ENCODE results near the gene GSTM3. TPM values are rescaled to one million over a fixed set of nuclear protein-coding genes. Genes with fewer than 3 reads are reported as not detected.
A peak's percentile ranks its signal among the peaks of the same experiment; 100 is the strongest.

The GSTM3 gene
- total and polyA plus RNA-seq, 2 experiments from 2014 or later: 3.1 to 4.1 TPM

GRCh38 chr1:109762039-109762585 is 21.3 kb upstream of the GSTM3 start (continued):
- TF ChIP-seq ZNF114 (CRISPR knock-in tag; IDR thresholded peaks at IDR 0.05) (no peak), POLR2AphosphoS5 (IDR thresholded peaks at IDR 0.05; ENCODE audit: low read depth) (no peak), CTCF (conservative IDR thresholded peaks at IDR 0.05; ENCODE audit: low read depth in 2 of 2) (no peak), CREB1 (CRISPR knock-in tag; IDR thresholded peaks at IDR 0.05; ENCODE audit: low read depth) (no peak), EZH2 (IDR thresholded peaks at IDR 0.05; ENCODE audit: low read depth, unreplicated experiment) (no peak), ETS1 (IDR thresholded peaks at IDR 0.05) (no peak), JUNB (IDR thresholded peaks at IDR 0.05; ENCODE audit: unreplicated experiment) (no peak)

- DNase-seq (ENCODE audit: low spot score) (no peak), ATAC-seq (no peak)
- H3K9me3 Mint-ChIP-seq: no peaks in the 10 kb centered on the region; the same call in 2 of the 3 replicates
- Histone ChIP-seq H3K9me2 (ENCODE audit: insufficient read depth) (no peaks in the 10 kb centered on the region), H3K79me2 (replicated peaks; ENCODE audit: insufficient read depth) (no peaks in the 10 kb centered on the region), H3K27ac (ENCODE audit: low read depth) (no peak overlapping the region), H2AFZ (no peak overlapping the region), H3K4me3 (no peak overlapping the region), H3K36me3 (ENCODE audit: insufficient read depth) (no peaks in the 10 kb centered on the region), H3K27me3 (ENCODE audit: insufficient read depth) (no peaks in the 10 kb centered on the region), H4K20me1 (replicated peaks; ENCODE audit: insufficient read depth) (no peaks in the 10 kb centered on the region), H3K4me1 (ENCODE audit: insufficient read depth) (no peaks in the 10 kb centered on the region), H3F3A (replicated peaks; ENCODE audit: low read depth) (no peaks in the 10 kb centered on the region), H3K4me2 (no peak overlapping the region)
- peaks cover 5% of the 10 kb centered on the region for H3K4me1 Mint-ChIP-seq
- no peak overlapping the region for H3K4me3 Mint-ChIP-seq
- H3K36me3 Mint-ChIP-seq (ENCODE audit: low read depth): no peaks in the 10 kb centered on the region; the same call in 2 of the 3 replicates
- TF ChIP-seq JUNB (IDR thresholded peaks at IDR 0.05; ENCODE audit: unreplicated experiment): no peak
- TF ChIP-seq STAT1 (IDR thresholded peaks at IDR 0.05; ENCODE audit: unreplicated experiment): no peak
- TF ChIP-seq ZNF114 (CRISPR knock-in tag; IDR thresholded peaks at IDR 0.05): no peak
- H3K27ac Mint-ChIP-seq: no peak overlapping the region
- peaks cover 13% of the 10 kb centered on the region for H3K27me3 Mint-ChIP-seq (ENCODE audit: insufficient read depth, low read depth, poor library complexity)
These were observed 20.6 kb upstream of the GSTM3 start for GRCh38 chr1:109761227-109762038.

GRCh38 chr1:109760581-109761226 is 19.9 kb upstream of the GSTM3 start:
- ATAC-seq: no peak
- peaks cover 13% of the 10 kb centered on the region for H3K27me3 Mint-ChIP-seq (ENCODE audit: insufficient read depth, low read depth, poor library complexity)
- no peaks in the 10 kb centered on the region for H4K20me1 ChIP-seq (replicated peaks; ENCODE audit: insufficient read depth)
- H3K9me2 ChIP-seq (ENCODE audit: insufficient read depth): no peaks in the 10 kb centered on the region
- H3K79me2 ChIP-seq (replicated peaks; ENCODE audit: insufficient read depth): no peaks in the 10 kb centered on the region
- no peaks in the 10 kb centered on the region for H3K4me1 ChIP-seq (ENCODE audit: insufficient read depth)
- H3K4me1 Mint-ChIP-seq: peaks cover 5% of the 10 kb centered on the region
- DNase-seq (ENCODE audit: low spot score): no peak
- H3F3A ChIP-seq (replicated peaks; ENCODE audit: low read depth): no peaks in the 10 kb centered on the region
- no peaks in the 10 kb centered on the region for H3K27me3 ChIP-seq (ENCODE audit: insufficient read depth)
- H3K27ac ChIP-seq (ENCODE audit: low read depth): no peak overlapping the region
- H3K4me3 ChIP-seq: no peak overlapping the region
- no peak overlapping the region for H3K4me3 Mint-ChIP-seq
- H3K9me3 Mint-ChIP-seq: no peaks in the 10 kb centered on the region; the same call in 2 of the 3 replicates
- no peaks in the 10 kb centered on the region for H3K36me3 ChIP-seq (ENCODE audit: insufficient read depth)
- H3K27ac Mint-ChIP-seq: peak overlapping the region; percentile 65; the same call in 1 of the 2 replicates
- no peaks in the 10 kb centered on the region; the same call in 2 of the 3 replicates for H3K36me3 Mint-ChIP-seq (ENCODE audit: low read depth)
- no peak overlapping the region for H2AFZ ChIP-seq
- no peak overlapping the region for H3K4me2 ChIP-seq
- no peak for TF ChIP-seq ZNF331 (CRISPR knock-in tag; IDR thresholded peaks at IDR 0.05; ENCODE audit: low read depth)

Data from GM23338 (cell line).